ENCODE measurements around the gene HYAL3. TPM values are rescaled to one million over a fixed set of nuclear protein-coding genes. Genes with fewer than 3 reads are reported as not detected.

The HYAL3 gene
- total and polyA plus RNA-seq, 2 of the 8 experiments (the other 6 are each of a cell fraction or from before 2014, with no cell fraction given) = 3.2 to 12.2 TPM

- H3K18ac ChIP-seq (ENCODE audit: extremely low read depth, low read length) = no peak overlapping the region
- H3K56ac ChIP-seq (replicated peaks; ENCODE audit: insufficient read length, low read depth, low read length) = no peak overlapping the region
- H3K9ac ChIP-seq (replicated peaks in 1 of 4; ENCODE audit: extremely low read depth in 1 of 4, low read depth in 3 of 4, low read length in 3 of 4) = no peak overlapping the region
- ChIA-PET POLR2A (ENCODE audit: partially characterized antibody) (interaction anchor here (3.3 to 6.4 kb wide), 3 partner anchors 11 to 38 kb away, joined by 16 to 36 read pairs (median 17); partner anchors contain the start of genes HYAL2, IFRD2 and RASSF1), CTCF (ENCODE audit: partially characterized antibody) (interaction anchor here (1.3 kb wide), 1 partner anchor 12 kb away, joined by 5 read pairs; no protein-coding TSS in a partner anchor)
- H3K9me3 ChIP-seq (ENCODE audit: insufficient read depth in 2 of 2, low read depth in 1 of 2, low read length in 1 of 2) = no peaks in the 10 kb centered on the region
- no peak overlapping the region for H4K8ac ChIP-seq (ENCODE audit: extremely low read depth, insufficient read depth, low read length)
- peaks cover 8 to 9% of the 10 kb centered on the region in 2 experiments for H4K20me1 ChIP-seq (replicated peaks in 1 of 2; ENCODE audit: control insufficient read depth in 1 of 2, insufficient read depth in 2 of 2, low read length in 2 of 2)
- H3K27ac ChIP-seq (ENCODE audit: low read depth, low read length) = no peak overlapping the region
- peaks cover 11 to 31% (median 24%) of the 10 kb centered on the region in 4 experiments; a peak in 7 of 8 replicates for H3K36me3 ChIP-seq (ENCODE audit: control insufficient read depth in 2 of 4, insufficient read depth in 4 of 4, low read length in 3 of 4)
- no peak overlapping the region for H2BK20ac ChIP-seq (ENCODE audit: low read length)
- H3K4ac ChIP-seq (replicated peaks; ENCODE audit: insufficient read length, low read depth, low read length) = no peak overlapping the region
- no peak overlapping the region for H2BK120ac ChIP-seq (replicated peaks; ENCODE audit: low read depth, low read length)
- peaks cover 11% of the 10 kb centered on the region; the same call in 1 of the 2 replicates for H3K23me2 ChIP-seq (ENCODE audit: low read depth, low read length)
- WGBS, 2 experiments (ENCODE audit: extremely low coverage in 1 of 2, insufficient coverage in 1 of 2, insufficient read length in 1 of 2, insufficient replicate concordance in 2 of 2, low coverage in 1 of 2, low lambda C conversion rate in 2 of 2, missing lambda C conversion rate in 1 of 2) = 89% methylated on average over 10 of the region's 10 CpGs; no CpG with 5 or more reads in 1 of the 2 experiments
- H3K79me2 ChIP-seq (ENCODE audit: control insufficient read depth in 1 of 2, insufficient read depth in 2 of 2, low read length in 2 of 2) = peaks cover 0 to 25% of the 10 kb centered on the region in 2 experiments; a peak in 2 of 4 replicates
- DNase-seq (ENCODE audit: low read depth in 1 of 2, low spot score in 2 of 2) = no peak
- H3K79me1 ChIP-seq (ENCODE audit: low read depth, low read length) = peaks cover 8% of the 10 kb centered on the region; the same call in 1 of the 2 replicates
- H2BK15ac ChIP-seq (ENCODE audit: low read length) = no peak overlapping the region
- no peak overlapping the region for H2BK12ac ChIP-seq (ENCODE audit: low read depth, low read length)
- no peak overlapping the region for H2AK5ac ChIP-seq (ENCODE audit: low read depth, low read length)
- no peak overlapping the region for H3K4me3 ChIP-seq (ENCODE audit: extremely low read depth in 1 of 4, insufficient read depth in 2 of 4, low read depth in 3 of 4, low read length in 4 of 4)
- H3K27me3 ChIP-seq (replicated peaks in 1 of 4; ENCODE audit: control insufficient read depth in 3 of 4, extremely low read depth in 1 of 4, insufficient read depth in 3 of 4, low read length in 3 of 4) = no peaks in the 10 kb centered on the region
- TF ChIP-seq CTCF (IDR thresholded peaks at IDR 0.05; ENCODE audit: control extremely low read depth in 1 of 3, insufficient read depth in 1 of 3, low read depth in 1 of 3, low read length in 3 of 3) (no peak), RFX5 (IDR thresholded peaks at IDR 0.05; ENCODE audit: borderline replicate concordance, low read depth, low read length) (no peak), RAD21 (IDR thresholded peaks at IDR 0.05 in 1 of 2, conservative IDR thresholded peaks at IDR 0.05 in 1 of 2; ENCODE audit: low read depth in 2 of 2, low read length in 2 of 2) (no peak), ASH2L (IDR thresholded peaks at IDR 0.05; ENCODE audit: low read length) (no peak), PHF8 (conservative IDR thresholded peaks at IDR 0.05; ENCODE audit: low read depth, low read length) (no peak), YY1 (IDR thresholded peaks at IDR 0.05; ENCODE audit: low read depth, low read length) (no peak), KDM5A (IDR thresholded peaks at IDR 0.05; ENCODE audit: low read length) (no peak), CEBPB (IDR thresholded peaks at IDR 0.05; ENCODE audit: low read depth, low read length) (no peak), POU5F1 (IDR thresholded peaks at IDR 0.05; ENCODE audit: low read depth, low read length) (no peak), ATF3 (IDR thresholded peaks at IDR 0.05; ENCODE audit: insufficient read depth, low read depth, low read length) (no peak)
- no peak overlapping the region for H4K91ac ChIP-seq (replicated peaks; ENCODE audit: insufficient read length, low read length)
- H4K5ac ChIP-seq (ENCODE audit: insufficient read length, low read depth, low read length) = no peak overlapping the region
- no peak overlapping the region for H3K4me2 ChIP-seq (ENCODE audit: insufficient read depth in 1 of 2, low read depth in 2 of 2, low read length in 2 of 2)
- no peak overlapping the region for H2BK5ac ChIP-seq (ENCODE audit: low read depth, low read length)
- H2AFZ ChIP-seq (ENCODE audit: low read length) = no peak overlapping the region
- H3K4me1 ChIP-seq (replicated peaks in 1 of 4; ENCODE audit: control insufficient read depth in 3 of 4, insufficient read depth in 4 of 4, low read length in 3 of 4) = peaks cover 0 to 6% (median 4%) of the 10 kb centered on the region in 4 experiments; a peak in 3 of 7 replicates
- H3K14ac ChIP-seq (ENCODE audit: insufficient read length) = no peak overlapping the region
- H3K23ac ChIP-seq (ENCODE audit: insufficient read length) = no peak overlapping the region
- FAIRE-seq = no peak
Measured at GRCh38 chr3:50330330-50330729, 31.1 kb upstream of the HYAL3 start.

Data from H1 (cell line).